DMS 273 treated with DMSO at 0.1 percent for 48 hours (cell line): Measurements from ENCODE around the gene SPIRE2.
A peak's percentile ranks its signal among the peaks of the same experiment; 100 is the strongest.
"Not testable (repeated sequence)": the region's sequence is repeated elsewhere in the genome, so short reads cannot be mapped to it uniquely, and the experiment has no call there.

Experiments
- DNase-seq: peaks from one replicate; lab custom pipeline; 2025; lab: John Stamatoyannopoulos, UW

The SPIRE2 gene

DNA sequence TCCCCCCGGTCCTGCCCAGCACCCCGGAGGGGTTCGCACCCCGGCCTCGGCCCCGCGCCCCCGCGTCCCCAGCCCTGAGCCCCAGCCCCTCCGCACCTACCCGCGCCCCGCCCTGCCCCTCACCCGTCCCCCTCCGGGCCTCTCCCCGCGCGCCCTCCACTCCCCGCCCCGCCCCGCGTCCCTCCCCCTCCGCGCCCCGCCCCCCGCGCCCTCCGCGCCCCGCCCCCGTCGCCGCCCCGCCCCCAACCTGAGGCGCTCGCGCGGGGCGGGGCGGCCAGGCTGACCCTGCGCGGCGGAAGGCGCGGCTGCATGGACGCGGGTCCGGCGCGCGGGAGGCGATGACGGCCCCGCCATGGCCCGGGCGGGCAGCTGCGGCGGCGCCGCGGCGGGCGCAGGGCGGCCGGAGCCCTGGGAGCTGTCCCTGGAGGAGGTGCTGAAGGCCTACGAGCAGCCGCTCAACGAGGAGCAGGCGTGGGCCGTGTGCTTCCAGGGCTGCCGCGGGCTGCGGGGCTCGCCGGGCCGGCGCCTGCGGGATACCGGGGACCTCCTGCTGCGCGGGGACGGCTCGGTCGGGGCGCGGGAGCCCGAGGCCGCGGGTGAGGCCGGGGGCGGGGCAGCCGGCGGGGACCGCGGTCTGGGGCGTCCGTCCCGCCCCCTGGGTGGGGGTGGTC is at the start of gene SPIRE2:
Gene SPIRE2, plus strand, starts transcription at position 277 of the 671 bp plus-strand sequence. Its CDS starts 76 bp downstream, at position 353.
- no peak for DNase-seq

GRCh38 chr16:89779231-89779908 is 48.9 kb upstream of the SPIRE2 start:
- no peak for DNase-seq

DNA sequence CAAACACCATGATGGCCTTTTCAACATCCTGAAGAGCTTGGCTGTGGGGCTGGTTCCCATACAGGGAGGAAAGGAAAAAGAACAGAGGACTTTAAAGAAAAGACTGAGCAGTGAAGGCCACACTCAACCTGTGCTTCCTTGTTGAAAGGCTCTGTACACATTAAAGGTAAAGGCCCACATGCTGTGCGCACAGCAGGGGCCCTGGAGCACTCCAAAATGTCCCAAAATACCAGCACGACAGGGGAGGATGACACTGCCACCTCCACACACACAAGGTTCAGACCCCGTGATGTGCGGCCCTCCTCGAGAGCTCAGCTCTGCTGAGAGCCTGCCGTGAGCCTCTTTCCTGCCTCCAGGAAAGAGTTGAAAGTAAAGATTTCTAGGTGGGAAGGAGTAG is 48.4 kb upstream of the SPIRE2 start:
- no peak for DNase-seq

GRCh38 chr16:89782489-89782888 is 45.8 kb upstream of the SPIRE2 start:
- DNase-seq, result no peak

GRCh38 chr16:89783952-89784351 is 44.3 kb upstream of the SPIRE2 start:
- not testable (repeated sequence) for DNase-seq

DNA sequence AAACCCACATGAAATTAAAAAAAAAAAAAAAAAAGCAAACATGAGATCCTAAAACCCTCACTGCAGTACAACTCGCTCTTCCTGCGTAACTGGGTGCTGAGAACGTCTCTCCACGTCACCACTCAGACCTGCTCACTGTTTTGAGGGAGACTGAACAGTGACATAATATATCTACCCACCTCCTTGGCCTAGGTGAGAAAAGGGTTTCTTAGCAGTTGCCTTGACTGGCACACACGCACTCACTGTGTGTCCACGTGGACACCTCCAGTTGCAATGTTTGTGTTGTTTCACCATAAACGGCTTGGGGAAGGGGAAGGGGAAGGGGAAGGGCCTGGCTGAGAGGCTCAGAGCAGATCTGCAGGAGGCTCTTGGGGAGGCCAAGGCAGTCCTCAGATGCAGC is 43.9 kb upstream of the SPIRE2 start:
- no peak for DNase-seq

GRCh38 chr16:89785523-89786155 is 42.6 kb upstream of the SPIRE2 start:
- DNase-seq, result no peak

- DNase-seq, result no peak
These were observed 41.6 kb upstream of the SPIRE2 start for GRCh38 chr16:89786474-89787364.

GRCh38 chr16:89787365-89787805 is 40.9 kb upstream of the SPIRE2 start:
- DNase-seq, result no peak

GRCh38 chr16:89791278-89791995 is 36.8 kb upstream of the SPIRE2 start:
- DNase-seq, result no peak

DNA sequence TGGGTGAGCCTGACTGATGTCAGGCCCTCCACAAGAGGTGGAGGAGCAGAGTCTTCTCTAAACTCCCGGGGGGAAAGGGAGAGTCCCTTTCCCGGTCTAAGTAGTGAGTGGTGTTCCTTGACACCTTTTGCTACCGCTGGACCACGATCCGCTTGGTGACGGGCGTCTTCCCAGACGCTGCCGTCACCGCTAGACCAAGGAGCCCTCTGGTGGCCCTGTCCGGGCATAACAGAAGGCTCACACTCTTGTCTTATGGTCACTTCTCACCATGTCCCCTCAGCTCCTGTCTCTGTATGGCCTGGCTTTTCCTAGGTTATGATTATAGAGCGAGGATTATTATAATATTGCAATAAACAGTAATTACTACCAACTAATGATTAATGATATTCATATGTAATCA is 35.2 kb upstream of the SPIRE2 start:
- not testable (repeated sequence) for DNase-seq

- DNase-seq, result no peak
These were observed 34.3 kb upstream of the SPIRE2 start for GRCh38 chr16:89793955-89794354.

GRCh38 chr16:89795676-89796075 is 32.6 kb upstream of the SPIRE2 start:
- no peak for DNase-seq

DNA sequence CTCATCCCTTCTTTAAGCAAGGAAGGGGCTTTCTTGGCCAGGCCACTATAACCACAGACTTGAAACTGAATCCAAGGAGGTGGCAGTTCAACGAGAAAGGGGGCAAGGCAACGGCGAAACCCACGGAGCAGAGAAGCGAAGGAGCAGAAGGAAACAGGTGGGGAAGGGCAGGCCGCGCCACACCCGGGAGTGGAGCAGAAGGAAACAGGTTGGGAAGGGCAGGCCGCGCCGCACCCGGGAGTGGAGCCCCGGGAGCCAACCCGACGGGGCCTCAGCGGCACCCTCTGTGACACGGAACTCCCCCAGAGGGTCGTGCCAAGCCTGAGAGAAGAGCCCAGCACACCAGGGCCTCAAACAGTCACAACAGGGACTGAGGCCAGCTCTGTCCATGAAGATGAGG is 32.2 kb upstream of the SPIRE2 start:
- DNase-seq, result no peak

DNA sequence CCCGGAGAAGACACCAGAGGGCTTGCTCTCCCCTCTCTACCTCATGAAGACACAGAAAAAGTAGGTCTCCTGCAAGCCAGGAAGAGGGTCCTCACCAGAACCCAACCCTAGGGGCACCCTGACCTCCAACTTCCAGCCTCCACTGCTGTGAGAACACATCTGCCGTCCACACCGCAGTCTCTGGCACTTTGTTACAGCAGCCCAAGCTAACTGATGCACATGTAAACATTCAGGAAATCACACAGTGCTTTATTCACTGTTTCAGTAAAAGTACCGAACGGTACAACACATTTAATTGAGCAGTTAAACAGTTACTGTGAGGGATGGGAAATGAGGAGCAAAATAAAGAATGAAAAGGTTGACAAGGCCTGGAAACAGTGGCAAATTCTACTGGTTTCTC is 30.1 kb upstream of the SPIRE2 start:
- no peak for DNase-seq

DNA sequence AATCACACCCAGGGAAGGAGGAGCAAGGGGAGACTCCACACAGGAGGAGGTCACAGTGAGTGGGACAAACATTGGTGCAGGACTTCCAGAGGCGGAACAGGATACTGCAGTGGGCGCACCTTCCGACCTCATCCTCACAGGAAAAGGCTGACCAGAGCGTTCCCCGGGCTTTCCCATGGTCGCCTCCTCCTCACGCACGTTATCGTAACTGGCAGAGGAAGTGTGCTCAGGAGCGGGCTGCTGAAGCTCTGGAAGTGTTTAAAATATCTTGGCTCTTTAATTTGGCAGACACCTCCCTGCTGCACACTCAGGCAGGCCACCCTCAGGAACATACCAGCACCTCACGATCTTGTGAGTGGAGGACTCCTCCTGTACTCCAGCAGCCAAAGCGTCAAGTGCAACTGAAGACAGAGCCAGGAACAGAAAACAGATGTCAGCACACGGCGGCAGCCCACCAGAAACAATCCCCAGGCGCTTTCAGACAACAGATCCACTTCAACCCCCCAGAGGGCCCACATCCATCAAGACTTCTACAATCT is 29.4 kb upstream of the SPIRE2 start:
- no peak for DNase-seq

GRCh38 chr16:89801800-89802199 is 26.5 kb upstream of the SPIRE2 start:
- peak; percentile 28 for DNase-seq

DNA sequence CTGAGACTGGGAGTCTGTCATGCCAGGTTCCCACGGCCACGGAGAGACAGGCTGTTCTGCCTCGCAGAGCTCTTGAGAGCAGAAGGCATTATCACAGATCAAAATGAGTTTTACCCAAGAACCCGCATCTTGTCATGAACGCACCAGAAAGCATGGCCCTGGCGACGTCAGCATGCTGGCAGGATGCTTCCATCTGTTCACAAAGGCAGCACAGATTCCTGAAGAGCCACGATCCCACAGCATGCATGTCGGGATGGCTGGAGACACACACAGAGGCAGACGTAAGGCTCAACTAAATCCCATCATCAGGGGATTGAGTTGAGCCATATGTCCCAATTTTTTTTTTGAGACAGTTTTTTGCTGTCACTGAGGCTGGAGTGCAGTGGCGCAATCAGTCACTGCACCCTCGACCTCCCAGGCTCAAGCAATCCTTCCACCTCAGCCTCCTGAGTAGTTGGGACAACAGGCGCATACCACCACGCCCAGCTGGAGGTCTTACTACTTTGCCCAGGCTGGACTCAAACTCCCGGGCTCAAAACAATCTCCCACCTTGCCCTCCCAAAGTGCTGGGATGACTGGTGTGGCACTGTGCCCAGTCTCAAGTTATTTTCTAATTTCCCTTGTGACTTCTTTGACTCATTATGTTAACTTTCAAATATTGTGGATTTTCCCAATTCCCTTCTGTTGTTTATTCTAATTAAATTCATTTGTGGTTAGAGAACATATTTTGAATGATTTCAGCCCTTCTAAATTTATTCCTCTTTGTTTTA is 23.0 kb upstream of the SPIRE2 start:
- no peak for DNase-seq

DNA sequence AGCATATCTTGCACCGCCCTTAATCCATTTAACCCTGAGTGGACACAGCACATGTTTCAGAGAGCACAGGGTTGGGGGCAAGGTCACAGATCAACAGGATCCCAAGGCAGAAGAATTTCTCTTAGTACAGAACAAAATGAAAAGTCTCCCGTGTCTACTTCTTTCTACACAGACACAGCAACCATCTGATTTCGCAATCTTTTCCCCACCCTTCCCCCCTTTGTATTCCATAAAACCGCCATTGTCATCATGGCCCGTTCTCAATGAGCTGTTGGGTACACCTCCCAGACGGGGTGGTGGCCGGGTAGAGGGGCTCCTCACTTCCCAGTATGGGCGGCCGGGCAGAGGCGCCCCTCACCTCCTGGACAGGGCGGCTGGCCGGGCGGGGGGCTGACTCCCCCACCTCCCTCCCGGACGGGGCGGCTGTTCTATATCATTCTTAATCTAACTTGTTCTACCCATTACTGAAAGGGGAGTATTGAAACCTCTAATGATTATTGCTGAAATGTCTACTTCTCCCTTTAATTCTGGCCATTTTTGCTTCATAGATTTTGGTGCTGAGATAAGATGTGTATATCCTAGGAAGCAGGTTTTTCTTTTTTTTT is 21.6 kb upstream of the SPIRE2 start:
- not testable (repeated sequence) for DNase-seq

DNA sequence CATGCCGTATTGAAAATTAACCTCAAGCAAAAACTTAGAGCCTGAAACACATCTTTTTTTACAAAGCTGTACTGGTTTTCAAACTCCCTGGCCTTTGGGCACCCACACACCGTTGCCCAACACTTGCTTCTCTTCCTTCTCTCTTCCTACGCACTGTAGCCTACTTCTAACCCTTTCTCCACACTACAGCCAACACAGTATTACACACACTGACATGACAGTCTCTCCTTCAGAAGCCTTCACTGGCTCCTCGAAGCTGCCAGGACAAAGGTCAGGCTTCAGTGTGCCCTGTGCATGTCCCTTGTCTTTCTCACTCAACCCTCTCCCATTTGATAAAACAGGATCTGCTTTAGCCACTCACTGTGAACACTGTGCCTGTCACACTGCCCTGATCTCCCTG is 19.8 kb upstream of the SPIRE2 start:
- DNase-seq, result no peak
